PFSK-1 (cell line): Measurements from ENCODE around the gene SCAMP1.

Source experiments
- FOXP2 ChIP-seq: optimal IDR thresholded peaks from 2 replicates; pipeline ENCODE3; 2011; ENCODE audit warnings: borderline replicate concordance, control low read depth, inconsistent platforms; ENCODE audit not compliant: insufficient read depth; ENCODE audit errors: extremely low read length, extremely low read depth
- POLR2AphosphoS5 ChIP-seq: IDR thresholded peaks from 2 replicates; pipeline ENCODE4 v1.6.1; 2012; ENCODE audit warnings: low read depth, mild to moderate bottlenecking, control low read depth, low read length, moderate library complexity
- REST ChIP-seq, 2 experiments: IDR thresholded peaks; 2 replicates each; pipeline versions ENCODE4 v1.6.1 to v1.8.0; 2011 to 2012; ENCODE audit warnings: low read depth in 2 of 2, low read length in 2 of 2, control low read depth in 1 of 2, inconsistent platforms in 1 of 2, mild to moderate bottlenecking in 1 of 2, moderate library complexity in 1 of 2; ENCODE audit not compliant: insufficient read depth in 1 of 2
- SIN3A ChIP-seq: IDR thresholded peaks from 2 replicates; pipeline ENCODE4 v1.6.1; 2012; ENCODE audit warnings: mild to moderate bottlenecking, low read length, moderate library complexity, borderline replicate concordance; ENCODE audit not compliant: insufficient read depth
- TAF1 ChIP-seq: IDR thresholded peaks from 2 replicates; pipeline ENCODE4 v1.6.1; 2012; ENCODE audit warnings: low read length, control low read depth, borderline replicate concordance; ENCODE audit not compliant: insufficient read depth

The SCAMP1 gene

GRCh38 chr5:78504704-78505677 lies 144.6 kb downstream of the SCAMP1 start:
- TF ChIP-seq TAF1: no peak
- TF ChIP-seq POLR2AphosphoS5: no peak
- no peak for TF ChIP-seq FOXP2
- no peak for TF ChIP-seq REST (IDR thresholded peaks at IDR 0.05; ENCODE audit: insufficient read depth in 1 of 2, low read depth in 2 of 2, low read length in 2 of 2)
- TF ChIP-seq SIN3A: no peak

GRCh38 chr5:78505860-78506259 lies 145.4 kb downstream of the SCAMP1 start:
- TF ChIP-seq TAF1: no peak
- no peak for TF ChIP-seq REST (IDR thresholded peaks at IDR 0.05; ENCODE audit: insufficient read depth in 1 of 2, low read depth in 2 of 2, low read length in 2 of 2)
- no peak for TF ChIP-seq SIN3A
- TF ChIP-seq POLR2AphosphoS5: no peak
- TF ChIP-seq FOXP2: no peak

GRCh38 chr5:78506261-78507024 lies 146.0 kb downstream of the SCAMP1 start:
- no peak for TF ChIP-seq POLR2AphosphoS5

GRCh38 chr5:78507531-78507930 lies 147.1 kb downstream of the SCAMP1 start:
- TF ChIP-seq POLR2AphosphoS5: no peak
- TF ChIP-seq REST (IDR thresholded peaks at IDR 0.05; ENCODE audit: insufficient read depth in 1 of 2, low read depth in 2 of 2, low read length in 2 of 2): no peak
- no peak for TF ChIP-seq FOXP2
- no peak for TF ChIP-seq TAF1
- TF ChIP-seq SIN3A: no peak

- TF ChIP-seq TAF1 (no peak), REST (IDR thresholded peaks at IDR 0.05; ENCODE audit: insufficient read depth in 1 of 2, low read depth in 2 of 2, low read length in 2 of 2) (no peak), POLR2AphosphoS5 (no peak), SIN3A (no peak)
Measured at GRCh38 chr5:78508186-78508765, 147.9 kb downstream of the SCAMP1 start.
